IMR-90 (cell line): ENCODE measurements around the gene STARD3. TPM values are rescaled to one million over a fixed set of nuclear protein-coding genes. Genes with fewer than 3 reads are reported as not detected.

Experiments
- ATAC-seq: fragments of 200-7000 bp; cut with Tn5 transposase; 2 replicates; pipeline ENCODE4 v1.9.1; 2020; ENCODE audit warnings: low read depth, mild to moderate bottlenecking, moderate library complexity
- BruUV-seq: library from RNA; stranded (reverse); fragments of 400-500 nt; replicated peaks from 2 replicates; lab custom pipeline; 2021; lab: Mats Ljungman, UMichigan
- CTCF ChIA-PET: fragments of 300-600 bp; formaldehyde crosslinking; extraction: SDS; loops from one replicate; lab custom pipeline; 2021; ENCODE audit warnings: antibody characterized with exemption; lab: Yijun Ruan, JAX
- POLR2A ChIA-PET: fragments of 300-600 bp; sonication (Branson Sonifier 250); formaldehyde crosslinking; loops from one replicate; lab custom pipeline; 2022; ENCODE audit warnings: antibody characterized with exemption; ENCODE audit not compliant: unreplicated experiment; lab: Charles Lee
- DNase-seq: peaks from one replicate; pipeline ENCODE4 v3.0.0; 2013
- H2AFZ ChIP-seq: replicated peaks from 2 replicates; pipeline ENCODE3; 2013; ENCODE audit warnings: low read length, mild to moderate bottlenecking; ENCODE audit not compliant: poor library complexity
- H2AK5ac ChIP-seq: 2 replicates; pipeline ENCODE4 v1.6.1; 2013; ENCODE audit warnings: low read depth, low read length, inconsistent platforms
- H2AK9ac ChIP-seq: replicated peaks from 2 replicates; pipeline ENCODE3; 2013; ENCODE audit warnings: mild to moderate bottlenecking, low read depth, low read length, moderate library complexity; ENCODE audit not compliant: poor library complexity
- H2BK120ac ChIP-seq: 2 replicates; pipeline ENCODE4 v1.6.1; 2013; ENCODE audit warnings: low read depth, low read length, inconsistent platforms
- H2BK15ac ChIP-seq: 3 replicates; pipeline ENCODE4 v1.6.1; 2013; ENCODE audit warnings: low read depth, low read length, inconsistent platforms
- H2BK20ac ChIP-seq: 2 replicates; pipeline ENCODE4 v1.6.1; 2013; ENCODE audit warnings: low read depth, mild to moderate bottlenecking, inconsistent platforms, low read length, moderate library complexity
- H2BK5ac ChIP-seq: 2 replicates; pipeline ENCODE4 v1.6.1; 2013; ENCODE audit warnings: mild to moderate bottlenecking, low read depth, low read length, inconsistent platforms; ENCODE audit not compliant: poor library complexity, severe bottlenecking
- H3K14ac ChIP-seq: replicated peaks from 2 replicates; pipeline ENCODE4 v1.6.1; 2013; ENCODE audit warnings: low read depth, low read length, inconsistent platforms
- H3K18ac ChIP-seq: 2 replicates; pipeline ENCODE4 v1.6.1; 2013; ENCODE audit warnings: low read depth, low read length, control low read depth
- H3K23ac ChIP-seq: 2 replicates; pipeline ENCODE4 v1.6.1; 2013; ENCODE audit warnings: low read depth, low read length, inconsistent platforms
- H3K27ac ChIP-seq: 2 replicates; pipeline ENCODE4 v1.5.1; 2013; ENCODE audit warnings: mild to moderate bottlenecking, control low read depth, low read length; ENCODE audit not compliant: insufficient read depth
- H3K27me3 ChIP-seq: 2 replicates; pipeline ENCODE4 v1.6.1; 2013; ENCODE audit warnings: low read length; ENCODE audit not compliant: control insufficient read depth, insufficient read depth
- H3K36me3 ChIP-seq: 2 replicates; pipeline ENCODE4 v1.6.1; 2013; ENCODE audit warnings: low read length, mixed read lengths; ENCODE audit not compliant: control insufficient read depth, insufficient read depth
- H3K4ac ChIP-seq: 2 replicates; pipeline ENCODE4 v1.6.1; 2013; ENCODE audit warnings: low read depth, low read length, inconsistent platforms
- H3K4me1 ChIP-seq: 2 replicates; pipeline ENCODE4 v1.6.1; 2013; ENCODE audit warnings: low read length, mixed read lengths; ENCODE audit not compliant: control insufficient read depth, insufficient read depth
- H3K4me2 ChIP-seq: 2 replicates; pipeline ENCODE4 v1.6.1; 2013; ENCODE audit warnings: low read depth, mild to moderate bottlenecking, control low read depth, low read length, moderate library complexity
- H3K4me3 ChIP-seq: 2 replicates; pipeline ENCODE4 v1.5.1; 2013; ENCODE audit warnings: low read depth, mild to moderate bottlenecking, control low read depth, low read length, moderate library complexity; ENCODE audit not compliant: insufficient read depth
- H3K56ac ChIP-seq: 2 replicates; pipeline ENCODE4 v1.6.1; 2013; ENCODE audit warnings: low read length, inconsistent platforms; ENCODE audit not compliant: insufficient read depth; ENCODE audit errors: extremely low read depth
- H3K79me1 ChIP-seq, 2 experiments: 2 replicates each; pipeline ENCODE4 v1.6.1; 2013; ENCODE audit warnings: low read length in 2 of 2, inconsistent platforms in 1 of 2, low read depth in 1 of 2
- H3K9ac ChIP-seq: 2 replicates; pipeline ENCODE4 v1.6.1; 2013; ENCODE audit warnings: low read depth, low read length, control low read depth
- H3K9me1 ChIP-seq: 2 replicates; pipeline ENCODE4 v1.6.1; 2013; ENCODE audit warnings: low read length, inconsistent platforms; ENCODE audit not compliant: insufficient read depth
- H3K9me3 ChIP-seq: 2 replicates; pipeline ENCODE4 v1.6.1; 2013; ENCODE audit warnings: low read length; ENCODE audit not compliant: control insufficient read depth, insufficient read depth
- H4K20me1 ChIP-seq: 2 replicates; pipeline ENCODE4 v1.6.1; 2013; ENCODE audit warnings: low read length, inconsistent platforms; ENCODE audit not compliant: insufficient read depth
- H4K5ac ChIP-seq: 2 replicates; pipeline ENCODE4 v1.6.1; 2013; ENCODE audit warnings: mild to moderate bottlenecking, low read depth, low read length, control low read depth
- H4K8ac ChIP-seq, 2 experiments: 2 replicates each; pipeline ENCODE4 v1.6.1; 2013; ENCODE audit warnings: low read depth in 2 of 2, low read length in 2 of 2, control low read depth in 1 of 2, inconsistent platforms in 1 of 2
- H4K91ac ChIP-seq: 2 replicates; pipeline ENCODE4 v1.6.1; 2013; ENCODE audit warnings: low read depth, low read length, inconsistent platforms; ENCODE audit not compliant: insufficient read depth
- BHLHE40 ChIP-seq: fragments of 150-350 bp; IDR thresholded peaks from 2 replicates; pipeline ENCODE4 v1.6.1; 2016; ENCODE audit warnings: mild to moderate bottlenecking, low read depth, low read length
- CEBPB ChIP-seq: IDR thresholded peaks from 2 replicates; pipeline ENCODE4 v1.6.1; 2012; ENCODE audit warnings: low read depth, low read length, improper control_type of control experiment
- CHD1 ChIP-seq: IDR thresholded peaks from 2 replicates; pipeline ENCODE4 v1.6.1; 2012; ENCODE audit warnings: low read depth, low read length, improper control_type of control experiment
- ELK1 ChIP-seq: fragments of 150-350 bp; IDR thresholded peaks from 2 replicates; pipeline ENCODE4 v1.6.1; 2016; ENCODE audit warnings: low read depth, mild to moderate bottlenecking, low read length, moderate library complexity, borderline replicate concordance
- MAFK ChIP-seq: IDR thresholded peaks from 2 replicates; pipeline ENCODE4 v1.6.1; 2012; ENCODE audit warnings: low read depth, low read length, improper control_type of control experiment
- MAZ ChIP-seq: IDR thresholded peaks from 2 replicates; pipeline ENCODE4 v1.6.1; 2012; ENCODE audit warnings: low read depth, mild to moderate bottlenecking, low read length, improper control_type of control experiment, moderate library complexity, borderline replicate concordance
- POLR2A ChIP-seq: IDR thresholded peaks from 2 replicates; pipeline ENCODE4 v1.6.1; 2012; ENCODE audit warnings: mild to moderate bottlenecking, low read depth, low read length
- RAD21 ChIP-seq: IDR thresholded peaks from 2 replicates; pipeline ENCODE4 v1.6.1; 2012; ENCODE audit warnings: low read length, improper control_type of control experiment
- RCOR1 ChIP-seq: IDR thresholded peaks from 2 replicates; pipeline ENCODE4 v1.6.1; 2012; ENCODE audit warnings: mild to moderate bottlenecking, low read length, improper control_type of control experiment; ENCODE audit not compliant: insufficient replicate concordance
- SMC3 ChIP-seq: fragments of 150-350 bp; IDR thresholded peaks from 2 replicates; pipeline ENCODE4 v1.6.1; 2016; ENCODE audit warnings: low read depth, mild to moderate bottlenecking, antibody characterized with exemption, low read length, moderate library complexity
- WGBS, 2 experiments: methylation state at CpG; one replicate each; pipeline versions ENCODE4 v1.1.5 to v1.1.7; 2013; ENCODE audit warnings: missing lambda C conversion rate in 2 of 2; ENCODE audit not compliant: insufficient read length in 1 of 2; ENCODE audit errors: extremely low coverage in 2 of 2; 5-methylcytosine and 5-hydroxymethylcytosine counted together
- dilution Hi-C: fragments of 300-500 bp; cut with HindIII; formaldehyde crosslinking; loops from one replicate; pipeline ENCODE4 v1.14.3; 2018; ENCODE audit warnings: low sequenced_read_pairs; ENCODE audit not compliant: unreplicated experiment
- in situ Hi-C: fragments of 300-500 bp; cut with MboI; formaldehyde crosslinking; loops from 3 replicates; pipeline ENCODE4 v1.14.3; 2019; ENCODE audit warnings: low sequenced_read_pairs, inconsistent platforms, mixed read lengths
- intact Hi-C: fragments of 100-400 bp; cut with micrococcal nuclease; formaldehyde crosslinking; loops from 2 replicates; pipeline ENCODE4 v1.10.0; 2022
- polyA plus RNA-seq, 3 experiments: library from polyadenylated mRNA; depleted of rRNA; stranded (reverse); fragments of >200 nt; gene quantifications; 2 replicates each; pipeline ENCODE4 v1.2.3, GENCODE V29; 2012; ENCODE audit warnings: low replicate concordance in 1 of 3
- total RNA-seq: library from RNA; depleted of rRNA; stranded (reverse); fragments of >200 nt; gene quantifications from 2 replicates; pipeline ENCODE4 v1.2.3, GENCODE V29; 2012

Gene STARD3
- total and polyA plus RNA-seq, 2 of the 4 experiments (the other 2 are of a cell fraction): 8.1 to 50.4 TPM

DNA sequence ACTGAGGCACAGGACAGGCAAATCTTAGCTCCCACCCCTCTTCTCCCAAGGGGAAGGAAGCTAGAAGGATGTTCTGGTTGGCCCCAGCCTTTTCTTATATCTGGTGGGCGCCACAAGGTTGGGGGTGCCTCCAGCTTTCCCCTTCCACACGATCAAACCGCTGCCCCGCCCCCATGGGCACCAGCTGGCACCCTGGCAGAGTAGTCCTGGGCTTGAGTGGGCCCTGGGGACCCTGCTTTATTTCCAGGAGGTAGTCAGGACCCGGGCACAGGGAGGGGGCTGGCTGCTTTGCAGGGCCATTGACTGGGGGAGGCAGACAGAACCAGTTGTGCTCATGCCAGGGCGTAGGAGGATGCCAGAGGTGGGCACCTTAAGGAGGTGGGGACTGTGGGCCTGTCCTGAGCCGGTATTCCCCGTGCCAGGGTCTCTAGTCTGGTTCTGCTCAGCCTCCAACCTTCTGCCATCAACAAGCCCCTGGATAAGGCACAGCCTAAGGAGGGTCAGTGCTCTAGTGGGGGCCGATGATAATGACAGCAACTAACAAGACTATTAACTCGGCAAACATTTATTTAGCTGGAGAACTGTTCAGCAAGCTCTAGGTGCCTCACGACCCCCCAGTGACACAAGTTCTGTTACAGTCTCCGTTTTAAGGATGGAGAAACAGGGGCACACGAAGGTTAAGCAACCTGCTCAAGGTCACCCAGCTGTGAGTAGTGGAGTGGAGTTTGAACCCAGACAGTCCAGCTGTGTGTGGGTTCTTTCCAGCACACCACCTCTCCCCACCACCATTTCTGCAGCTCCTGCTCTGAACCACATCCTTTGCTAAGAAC is 17.8 kb upstream of the STARD3 start:
- peak overlapping the region; percentile 87 for H2AFZ ChIP-seq
- no peaks in the 10 kb centered on the region for H3K36me3 ChIP-seq
- H3K18ac ChIP-seq: no peak overlapping the region
- H2BK120ac ChIP-seq: no peak overlapping the region
- H2AK5ac ChIP-seq: peak overlapping the region; percentile 15; the same call in 1 of the 2 replicates
- no peak overlapping the region for H3K4ac ChIP-seq
- TF ChIP-seq MAFK (no peak), RCOR1 (no peak), SMC3 (no peak), CEBPB (no peak), ELK1 (no peak), RAD21 (no peak), MAZ (no peak), POLR2A (no peak), BHLHE40 (no peak), CHD1 (no peak)
- BruUV-seq: no TSS peak
- H3K4me3 ChIP-seq: no peak overlapping the region
- H4K91ac ChIP-seq: no peak overlapping the region
- no peak overlapping the region for H3K4me2 ChIP-seq
- no peaks in the 10 kb centered on the region for H3K4me1 ChIP-seq
- no peak overlapping the region for H4K5ac ChIP-seq
- no peak overlapping the region; a peak in 1 of 4 replicates for H4K8ac ChIP-seq
- no peak overlapping the region for H2BK5ac ChIP-seq
- peak overlapping the region; percentile 3 for H2AK9ac ChIP-seq
- no peak overlapping the region for H3K9ac ChIP-seq
- H3K27ac ChIP-seq: no peak overlapping the region
- POLR2A ChIA-PET: no interaction called here
- ATAC-seq: no peak
- H3K14ac ChIP-seq: no peak overlapping the region
- DNase-seq: no peak
- H3K9me1 ChIP-seq: no peaks in the 10 kb centered on the region
- CTCF ChIA-PET: no interaction called here
- no CpG with 5 or more reads among the region's 13 CpGs for WGBS, 2 experiments
- H3K9me3 ChIP-seq: no peaks in the 10 kb centered on the region
- H4K20me1 ChIP-seq: no peaks in the 10 kb centered on the region
- H3K23ac ChIP-seq: 0 out of 2 replicates have a peak overlapping the region, but pooled peaks have one; percentile 16
- H3K79me1 ChIP-seq: no peaks in the 10 kb centered on the region
- H3K27me3 ChIP-seq: peaks cover 45% of the 10 kb centered on the region
- in situ Hi-C loops (no loop called here), intact Hi-C loops (no loop called here), dilution Hi-C loops (no loop called here)
- H2BK15ac ChIP-seq: no peak overlapping the region
- no peak overlapping the region for H3K56ac ChIP-seq
- H2BK20ac ChIP-seq: no peak overlapping the region
